Measurements from ENCODE around the gene UNC5B.

GRCh38 chr10:71289421-71290130, 77.2 kb downstream of the UNC5B start:
- TF ChIP-seq POLR2A (IDR thresholded peaks at IDR 0.05; ENCODE audit: low read depth, low read length) (no peak), POU2F2 (IDR thresholded peaks at IDR 0.05; ENCODE audit: low read depth, low read length) (no peak), POLR2AphosphoS5 (IDR thresholded peaks at IDR 0.05; ENCODE audit: low read depth, low read length) (no peak), TAF1 (IDR thresholded peaks at IDR 0.05; ENCODE audit: low read depth, low read length) (no peak)
